Right lobe of liver (tissue), 4 donors: ENCODE measurements around the gene NAALADL2.

ENCODE experiments used
- POLR2A ChIP-seq: fragments of 450-650 bp; IDR thresholded peaks from one replicate; pipeline ENCODE4 v1.6.1; 2017; ENCODE audit warnings: antibody characterized with exemption, mild to moderate bottlenecking
- TF ChIP-seq, protein P1 (sequence below), 4 donors: fragments of 200-600 bp in 3 of 4; fragments of 450-650 bp in 1 of 4; IDR thresholded peaks; one replicate each; pipeline versions ENCODE4 v1.5.1 to v1.8.0; 2016 to 2022; ENCODE audit warnings: antibody characterized with exemption in 4 of 4, mild to moderate bottlenecking in 2 of 4
- donor health status: DM: no; HTN: no; CAD: no.
- donor health status: DM: no; HTN: no; CAD: no.
- donor health status: DM: no; HTN: yes; CAD: no.

DNA sequence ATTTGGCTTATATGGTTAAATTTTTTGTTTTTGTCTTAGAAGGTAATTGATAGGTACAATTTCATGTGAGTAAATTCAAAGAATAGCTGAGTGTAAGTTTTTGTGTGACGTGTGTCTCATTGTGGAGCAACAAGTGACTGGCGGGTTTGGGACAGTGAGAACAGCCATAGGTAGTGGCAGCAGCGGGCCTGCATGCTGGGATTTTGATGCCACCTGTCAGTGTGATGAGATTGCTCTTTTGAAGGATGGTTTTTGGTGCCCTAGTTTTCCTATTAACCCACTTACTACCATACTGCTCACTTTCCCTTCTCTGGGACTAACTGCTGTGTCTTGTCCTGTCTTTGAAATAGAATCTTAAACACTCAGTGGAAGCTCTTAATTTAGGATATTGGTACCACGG is 522.6 kb downstream of the NAALADL2 start:
- TF ChIP-seq, protein P1, sequence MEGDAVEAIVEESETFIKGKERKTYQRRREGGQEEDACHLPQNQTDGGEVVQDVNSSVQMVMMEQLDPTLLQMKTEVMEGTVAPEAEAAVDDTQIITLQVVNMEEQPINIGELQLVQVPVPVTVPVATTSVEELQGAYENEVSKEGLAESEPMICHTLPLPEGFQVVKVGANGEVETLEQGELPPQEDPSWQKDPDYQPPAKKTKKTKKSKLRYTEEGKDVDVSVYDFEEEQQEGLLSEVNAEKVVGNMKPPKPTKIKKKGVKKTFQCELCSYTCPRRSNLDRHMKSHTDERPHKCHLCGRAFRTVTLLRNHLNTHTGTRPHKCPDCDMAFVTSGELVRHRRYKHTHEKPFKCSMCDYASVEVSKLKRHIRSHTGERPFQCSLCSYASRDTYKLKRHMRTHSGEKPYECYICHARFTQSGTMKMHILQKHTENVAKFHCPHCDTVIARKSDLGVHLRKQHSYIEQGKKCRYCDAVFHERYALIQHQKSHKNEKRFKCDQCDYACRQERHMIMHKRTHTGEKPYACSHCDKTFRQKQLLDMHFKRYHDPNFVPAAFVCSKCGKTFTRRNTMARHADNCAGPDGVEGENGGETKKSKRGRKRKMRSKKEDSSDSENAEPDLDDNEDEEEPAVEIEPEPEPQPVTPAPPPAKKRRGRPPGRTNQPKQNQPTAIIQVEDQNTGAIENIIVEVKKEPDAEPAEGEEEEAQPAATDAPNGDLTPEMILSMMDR (IDR thresholded peaks at IDR 0.05): no peak
- TF ChIP-seq POLR2A: no peak
